HG02610 (cell line): ENCODE data around the gene BANF1.

Experiments
- ATAC-seq: cut with Tn5 transposase; IDR thresholded peaks from one replicate; pipeline ENCODE4 v1.9.1; 2021; ENCODE audit warnings: mild to moderate bottlenecking, moderate library complexity; ENCODE audit not compliant: unreplicated experiment

The BANF1 gene

GRCh38 chr11:66001942-66002647 is at the start of gene BANF1, which contains the start of gene EIF1AD:
Gene BANF1, plus strand, starts transcription at chr11:66002503. Its CDS starts 748 bp downstream, at chr11:66003251.
Gene EIF1AD, minus strand, starts transcription at chr11:66002157. Its CDS starts 1,768 bp downstream, at chr11:66000389.
- ATAC-seq: peak; percentile 87

- no peak for ATAC-seq
These were observed 48.8 kb upstream of the BANF1 start for GRCh38 chr11:65953471-65953870.

GRCh38 chr11:65954771-65955170 is 47.5 kb upstream of the BANF1 start:
- no peak for ATAC-seq

- ATAC-seq: no peak
These were observed 44.0 kb upstream of the BANF1 start for GRCh38 chr11:65958291-65958690.

- ATAC-seq: no peak
These were observed 43.4 kb upstream of the BANF1 start for GRCh38 chr11:65958774-65959420.

- ATAC-seq: no peak
These were observed 41.5 kb upstream of the BANF1 start for GRCh38 chr11:65960824-65961266.

GRCh38 chr11:65961267-65962140 is 40.8 kb upstream of the BANF1 start, which contains the start of gene SART1:
Gene SART1, plus strand, starts transcription at chr11:65961734. Its CDS starts 47 bp downstream, at chr11:65961781.
- peak; percentile 82 for ATAC-seq

- ATAC-seq: no peak
These were observed 40.1 kb upstream of the BANF1 start for GRCh38 chr11:65962141-65962564.

GRCh38 chr11:65964906-65965305 is 37.4 kb upstream of the BANF1 start:
- ATAC-seq: no peak

- ATAC-seq: no peak
These were observed 36.1 kb upstream of the BANF1 start for GRCh38 chr11:65965986-65966762.

- ATAC-seq: no peak
These were observed 34.9 kb upstream of the BANF1 start for GRCh38 chr11:65967329-65967934.

GRCh38 chr11:65968600-65969482 is 33.5 kb upstream of the BANF1 start:
- ATAC-seq: no peak

- ATAC-seq: no peak
These were observed 30.2 kb upstream of the BANF1 start for GRCh38 chr11:65972116-65972515.

- ATAC-seq: no peak
These were observed 28.7 kb upstream of the BANF1 start for GRCh38 chr11:65973439-65974110.

GRCh38 chr11:65975771-65976170 is 26.5 kb upstream of the BANF1 start:
- ATAC-seq: no peak

GRCh38 chr11:65976216-65977176 is 25.8 kb upstream of the BANF1 start:
- ATAC-seq: no peak

- no peak for ATAC-seq
These were observed 24.5 kb upstream of the BANF1 start for GRCh38 chr11:65977621-65978390.
